Measurements from ENCODE around the gene RASSF1.

- TF ChIP-seq EZH2 (IDR thresholded peaks at IDR 0.05; ENCODE audit: low read length, unreplicated experiment), result no peak
- TF ChIP-seq, protein P1, sequence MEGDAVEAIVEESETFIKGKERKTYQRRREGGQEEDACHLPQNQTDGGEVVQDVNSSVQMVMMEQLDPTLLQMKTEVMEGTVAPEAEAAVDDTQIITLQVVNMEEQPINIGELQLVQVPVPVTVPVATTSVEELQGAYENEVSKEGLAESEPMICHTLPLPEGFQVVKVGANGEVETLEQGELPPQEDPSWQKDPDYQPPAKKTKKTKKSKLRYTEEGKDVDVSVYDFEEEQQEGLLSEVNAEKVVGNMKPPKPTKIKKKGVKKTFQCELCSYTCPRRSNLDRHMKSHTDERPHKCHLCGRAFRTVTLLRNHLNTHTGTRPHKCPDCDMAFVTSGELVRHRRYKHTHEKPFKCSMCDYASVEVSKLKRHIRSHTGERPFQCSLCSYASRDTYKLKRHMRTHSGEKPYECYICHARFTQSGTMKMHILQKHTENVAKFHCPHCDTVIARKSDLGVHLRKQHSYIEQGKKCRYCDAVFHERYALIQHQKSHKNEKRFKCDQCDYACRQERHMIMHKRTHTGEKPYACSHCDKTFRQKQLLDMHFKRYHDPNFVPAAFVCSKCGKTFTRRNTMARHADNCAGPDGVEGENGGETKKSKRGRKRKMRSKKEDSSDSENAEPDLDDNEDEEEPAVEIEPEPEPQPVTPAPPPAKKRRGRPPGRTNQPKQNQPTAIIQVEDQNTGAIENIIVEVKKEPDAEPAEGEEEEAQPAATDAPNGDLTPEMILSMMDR (conservative IDR thresholded peaks at IDR 0.05; ENCODE audit: low read depth, low read length), result peak; percentile 6; the same call in 1 of the 2 replicates
Measured at GRCh38 chr3:50297896-50298725, 42.5 kb downstream of the RASSF1 start.

All from PC-3 (cell line).